ENCODE data around the gene ALDH3A2.

The ALDH3A2 gene

GRCh38 chr17:19709841-19710240, 61.3 kb downstream of the ALDH3A2 start:
- peaks cover 26% of the 10 kb centered on the region for H3K4me1 ChIP-seq (ENCODE audit: insufficient read depth, insufficient read length)
- H3K9me3 ChIP-seq (ENCODE audit: insufficient read depth, low read length) = no peaks in the 10 kb centered on the region
- no peak overlapping the region for H3K4me3 ChIP-seq (ENCODE audit: insufficient read length, low read depth)
- no peak overlapping the region for H3K9ac ChIP-seq (ENCODE audit: insufficient read length, low read depth)
- H3K27me3 ChIP-seq (ENCODE audit: insufficient read depth, insufficient read length) = no peaks in the 10 kb centered on the region
- TF ChIP-seq YY1 (IDR thresholded peaks at IDR 0.05; ENCODE audit: insufficient read depth, insufficient read length) (no peak), ZNF274 (IDR thresholded peaks at IDR 0.05; ENCODE audit: low read depth, low read length) (no peak), SUZ12 (IDR thresholded peaks at IDR 0.05; ENCODE audit: extremely low read depth, insufficient read depth, insufficient read length) (no peak)
- no peak for DNase-seq (ENCODE audit: low read depth, low spot score)
- no peaks in the 10 kb centered on the region for H3K36me3 ChIP-seq (ENCODE audit: insufficient read depth, insufficient read length, low read length)

GRCh38 chr17:19712436-19713004, 64.0 kb downstream of the ALDH3A2 start:
- no peaks in the 10 kb centered on the region for H3K27me3 ChIP-seq (ENCODE audit: insufficient read depth, insufficient read length)
- H3K9me3 ChIP-seq (ENCODE audit: insufficient read depth, low read length) = no peaks in the 10 kb centered on the region
- TF ChIP-seq ZNF274 (IDR thresholded peaks at IDR 0.05; ENCODE audit: low read depth, low read length) (no peak), SUZ12 (IDR thresholded peaks at IDR 0.05; ENCODE audit: extremely low read depth, insufficient read depth, insufficient read length) (no peak), YY1 (IDR thresholded peaks at IDR 0.05; ENCODE audit: insufficient read depth, insufficient read length) (no peak)
- peaks cover 16% of the 10 kb centered on the region for H3K4me1 ChIP-seq (ENCODE audit: insufficient read depth, insufficient read length)
- no peaks in the 10 kb centered on the region for H3K36me3 ChIP-seq (ENCODE audit: insufficient read depth, insufficient read length, low read length)
- no peak overlapping the region for H3K4me3 ChIP-seq (ENCODE audit: insufficient read length, low read depth)
- no peak overlapping the region for H3K9ac ChIP-seq (ENCODE audit: insufficient read length, low read depth)
- DNase-seq (ENCODE audit: low read depth, low spot score) = no peak

GRCh38 chr17:19713462-19713861, 64.9 kb downstream of the ALDH3A2 start:
- no peak overlapping the region for H3K4me3 ChIP-seq (ENCODE audit: insufficient read length, low read depth)
- TF ChIP-seq SUZ12 (IDR thresholded peaks at IDR 0.05; ENCODE audit: extremely low read depth, insufficient read depth, insufficient read length) (no peak), ZNF274 (IDR thresholded peaks at IDR 0.05; ENCODE audit: low read depth, low read length) (no peak), YY1 (IDR thresholded peaks at IDR 0.05; ENCODE audit: insufficient read depth, insufficient read length) (no peak)

GRCh38 chr17:19713901-19714361, 65.4 kb downstream of the ALDH3A2 start:
- no peak for TF ChIP-seq YY1 (IDR thresholded peaks at IDR 0.05; ENCODE audit: insufficient read depth, insufficient read length)
- no peak for TF ChIP-seq SUZ12 (IDR thresholded peaks at IDR 0.05; ENCODE audit: extremely low read depth, insufficient read depth, insufficient read length)
- TF ChIP-seq ZNF274 (IDR thresholded peaks at IDR 0.05; ENCODE audit: low read depth, low read length) = no peak
- Histone ChIP-seq H3K9me3 (ENCODE audit: insufficient read depth, low read length) (no peaks in the 10 kb centered on the region), H3K4me3 (ENCODE audit: insufficient read length, low read depth) (no peak overlapping the region), H3K27me3 (ENCODE audit: insufficient read depth, insufficient read length) (no peaks in the 10 kb centered on the region), H3K4me1 (ENCODE audit: insufficient read depth, insufficient read length) (peaks cover 16% of the 10 kb centered on the region), H3K36me3 (ENCODE audit: insufficient read depth, insufficient read length, low read length) (no peaks in the 10 kb centered on the region), H3K9ac (ENCODE audit: insufficient read length, low read depth) (no peak overlapping the region)
- no peak for DNase-seq (ENCODE audit: low read depth, low spot score)

More at GRCh38 chr17:19713462-19713861, 64.9 kb downstream of the ALDH3A2 start:
- H3K36me3 ChIP-seq (ENCODE audit: insufficient read depth, insufficient read length, low read length) = no peaks in the 10 kb centered on the region
- H3K4me1 ChIP-seq (ENCODE audit: insufficient read depth, insufficient read length) = peaks cover 16% of the 10 kb centered on the region
- no peaks in the 10 kb centered on the region for H3K9me3 ChIP-seq (ENCODE audit: insufficient read depth, low read length)
- DNase-seq (ENCODE audit: low read depth, low spot score) = no peak
- H3K27me3 ChIP-seq (ENCODE audit: insufficient read depth, insufficient read length) = no peaks in the 10 kb centered on the region
- H3K9ac ChIP-seq (ENCODE audit: insufficient read length, low read depth) = no peak overlapping the region

- DNase-seq (ENCODE audit: low read depth, low spot score) = no peak
Measured at GRCh38 chr17:19714542-19715411, 66.2 kb downstream of the ALDH3A2 start.

GRCh38 chr17:19716108-19717030, 67.8 kb downstream of the ALDH3A2 start, which contains the start of gene SLC47A2:
TSS of gene SLC47A2 (minus strand) at chr17:19716584. CDS start at chr17:19716555, 29 bp downstream.
- Histone ChIP-seq H3K4me1 (ENCODE audit: insufficient read depth, insufficient read length) (peaks cover 16% of the 10 kb centered on the region), H3K9me3 (ENCODE audit: insufficient read depth, low read length) (no peaks in the 10 kb centered on the region), H3K36me3 (ENCODE audit: insufficient read depth, insufficient read length, low read length) (no peaks in the 10 kb centered on the region), H3K9ac (ENCODE audit: insufficient read length, low read depth) (peak within 1 kb of the TSS; percentile 50), H3K4me3 (ENCODE audit: insufficient read length, low read depth) (no peak within 1 kb of the TSS), H3K27me3 (ENCODE audit: insufficient read depth, insufficient read length) (no peaks in the 10 kb centered on the region)
- DNase-seq (ENCODE audit: low read depth, low spot score) = no peak
- TF ChIP-seq YY1 (IDR thresholded peaks at IDR 0.05; ENCODE audit: insufficient read depth, insufficient read length) = no peak
- TF ChIP-seq ZNF274 (IDR thresholded peaks at IDR 0.05; ENCODE audit: low read depth, low read length) = no peak
- no peak for TF ChIP-seq SUZ12 (IDR thresholded peaks at IDR 0.05; ENCODE audit: extremely low read depth, insufficient read depth, insufficient read length)

More at GRCh38 chr17:19714542-19715411, 66.2 kb downstream of the ALDH3A2 start:
- Histone ChIP-seq H3K4me3 (ENCODE audit: insufficient read length, low read depth) (no peak overlapping the region), H3K4me1 (ENCODE audit: insufficient read depth, insufficient read length) (peaks cover 16% of the 10 kb centered on the region), H3K9me3 (ENCODE audit: insufficient read depth, low read length) (no peaks in the 10 kb centered on the region), H3K27me3 (ENCODE audit: insufficient read depth, insufficient read length) (no peaks in the 10 kb centered on the region), H3K9ac (ENCODE audit: insufficient read length, low read depth) (no peak overlapping the region), H3K36me3 (ENCODE audit: insufficient read depth, insufficient read length, low read length) (no peaks in the 10 kb centered on the region)
- TF ChIP-seq SUZ12 (IDR thresholded peaks at IDR 0.05; ENCODE audit: extremely low read depth, insufficient read depth, insufficient read length) (no peak), ZNF274 (IDR thresholded peaks at IDR 0.05; ENCODE audit: low read depth, low read length) (no peak), YY1 (IDR thresholded peaks at IDR 0.05; ENCODE audit: insufficient read depth, insufficient read length) (no peak)
